ENCODE data around the gene GAGE2A. TPM values are rescaled to one million over a fixed set of nuclear protein-coding genes. Genes with fewer than 3 reads are reported as not detected.
"Not testable (repeated sequence)": the region's sequence is repeated elsewhere in the genome, so short reads cannot be mapped to it uniquely, and the experiment has no call there.

GAGE2A gene
- total RNA-seq, 1 experiment from 2014 or later: not detected

DNA sequence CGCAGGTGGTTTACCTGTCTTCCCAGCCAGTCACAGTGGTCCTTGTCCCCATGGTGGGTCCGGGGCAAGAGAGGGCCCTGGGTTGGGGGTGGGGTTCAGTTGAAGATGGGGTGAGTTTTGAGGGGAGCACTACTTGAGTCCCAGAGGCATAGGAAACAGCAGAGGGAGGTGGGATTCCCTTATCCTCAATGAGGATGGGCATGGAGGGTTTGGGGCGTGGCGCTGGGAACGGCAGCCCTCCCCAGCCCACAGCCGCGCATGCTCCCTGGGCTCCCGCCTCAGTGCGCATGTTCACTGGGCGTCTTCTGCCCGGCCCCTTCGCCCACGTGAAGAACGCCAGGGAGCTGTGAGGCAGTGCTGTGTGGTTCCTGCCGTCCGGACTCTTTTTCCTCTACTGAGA is 19.2 kb upstream of the GAGE2A start, which contains the start of gene GAGE12G:
Gene GAGE12G, plus strand, starts transcription at position 301 of the 400 bp plus-strand sequence. CDS start 1,155 bp downstream, outside the sequence.
- not testable (repeated sequence) for H3K27me3 ChIP-seq (ENCODE audit: insufficient read depth, low read length); H2BK5ac ChIP-seq (ENCODE audit: insufficient read length, low read length); H2BK15ac ChIP-seq (ENCODE audit: low read depth, low read length); H3K79me1 ChIP-seq (ENCODE audit: insufficient read depth, low read depth, low read length, poor library complexity, severe bottlenecking); H3K27ac ChIP-seq (ENCODE audit: insufficient read length, low read depth, low read length); H3K4ac ChIP-seq (ENCODE audit: low read depth, low read length); H4K91ac ChIP-seq (ENCODE audit: insufficient read length, low read depth, low read length); H3K27me3 Mint-ChIP-seq (ENCODE audit: low read depth); H3K4me2 ChIP-seq (ENCODE audit: insufficient read depth, insufficient read length, low read length); H3K56ac ChIP-seq (ENCODE audit: insufficient read length, low read depth, low read length); H3K18ac ChIP-seq (ENCODE audit: insufficient read length, low read depth, low read length); H3K9ac ChIP-seq (ENCODE audit: extremely low read depth, insufficient read length, low read length); H2AFZ ChIP-seq (ENCODE audit: low read length); H3K27ac Mint-ChIP-seq; H3K9me3 Mint-ChIP-seq; H3K4me3 Mint-ChIP-seq; H3K23ac ChIP-seq (ENCODE audit: insufficient read length, low read depth, low read length); H3K9me3 ChIP-seq (ENCODE audit: control insufficient read depth, low read depth, low read length); H3K4me1 Mint-ChIP-seq; H3K23me2 ChIP-seq (ENCODE audit: insufficient read length, low read depth, low read length, poor library complexity, severe bottlenecking); H2BK120ac ChIP-seq (ENCODE audit: low read depth, low read length, poor library complexity, severe bottlenecking); H3K14ac ChIP-seq (ENCODE audit: insufficient read depth, low read length); H2AK5ac ChIP-seq (ENCODE audit: insufficient read length, low read length); H3K4me1 ChIP-seq (ENCODE audit: insufficient read depth, low read length); H3K79me2 ChIP-seq (ENCODE audit: insufficient read depth, low read length); H3T11ph ChIP-seq (ENCODE audit: low read length); H4K20me1 ChIP-seq (ENCODE audit: control insufficient read depth, insufficient read depth, insufficient read length); DNase-seq; H4K8ac ChIP-seq (replicated peaks; ENCODE audit: insufficient read length, low read depth, low read length); H2BK20ac ChIP-seq (ENCODE audit: low read depth, low read length, poor library complexity, severe bottlenecking); H4K5ac ChIP-seq (ENCODE audit: insufficient read length, low read depth, low read length); H2BK12ac ChIP-seq (ENCODE audit: insufficient read length, low read depth, low read length); H3K36me3 Mint-ChIP-seq (ENCODE audit: insufficient read depth in 1 of 3, low read depth in 3 of 3)
- no CpG with 5 or more reads among the region's 16 CpGs for WGBS (ENCODE audit: extremely low coverage, insufficient read length, low lambda C conversion rate)

DNA sequence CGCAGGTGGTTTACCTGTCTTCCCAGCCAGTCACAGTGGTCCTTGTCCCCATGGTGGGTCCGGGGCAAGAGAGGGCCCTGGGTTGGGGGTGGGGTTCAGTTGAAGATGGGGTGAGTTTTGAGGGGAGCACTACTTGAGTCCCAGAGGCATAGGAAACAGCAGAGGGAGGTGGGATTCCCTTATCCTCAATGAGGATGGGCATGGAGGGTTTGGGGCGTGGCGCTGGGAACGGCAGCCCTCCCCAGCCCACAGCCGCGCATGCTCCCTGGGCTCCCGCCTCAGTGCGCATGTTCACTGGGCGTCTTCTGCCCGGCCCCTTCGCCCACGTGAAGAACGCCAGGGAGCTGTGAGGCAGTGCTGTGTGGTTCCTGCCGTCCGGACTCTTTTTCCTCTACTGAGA is 9.6 kb upstream of the GAGE2A start, which contains the start of gene GAGE12H:
Gene GAGE12H, plus strand, starts transcription at position 301 of the 400 bp plus-strand sequence. CDS start 1,155 bp downstream, outside the sequence.
- H2BK120ac ChIP-seq (ENCODE audit: low read depth, low read length, poor library complexity, severe bottlenecking); H4K8ac ChIP-seq (replicated peaks; ENCODE audit: insufficient read length, low read depth, low read length); H2AK5ac ChIP-seq (ENCODE audit: insufficient read length, low read length); H4K5ac ChIP-seq (ENCODE audit: insufficient read length, low read depth, low read length); H2AFZ ChIP-seq (ENCODE audit: low read length); H3K23me2 ChIP-seq (ENCODE audit: insufficient read length, low read depth, low read length, poor library complexity, severe bottlenecking); H2BK5ac ChIP-seq (ENCODE audit: insufficient read length, low read length); H3K27me3 Mint-ChIP-seq (ENCODE audit: low read depth); H4K91ac ChIP-seq (ENCODE audit: insufficient read length, low read depth, low read length); H3K27ac ChIP-seq (ENCODE audit: insufficient read length, low read depth, low read length); DNase-seq; H3K79me1 ChIP-seq (ENCODE audit: insufficient read depth, low read depth, low read length, poor library complexity, severe bottlenecking); H4K20me1 ChIP-seq (ENCODE audit: control insufficient read depth, insufficient read depth, insufficient read length); H3K4me3 Mint-ChIP-seq; H3K4ac ChIP-seq (ENCODE audit: low read depth, low read length); H2BK12ac ChIP-seq (ENCODE audit: insufficient read length, low read depth, low read length); H3K23ac ChIP-seq (ENCODE audit: insufficient read length, low read depth, low read length); H3K4me2 ChIP-seq (ENCODE audit: insufficient read depth, insufficient read length, low read length); H3K9ac ChIP-seq (ENCODE audit: extremely low read depth, insufficient read length, low read length); H3K18ac ChIP-seq (ENCODE audit: insufficient read length, low read depth, low read length); H3K79me2 ChIP-seq (ENCODE audit: insufficient read depth, low read length); H3K4me1 Mint-ChIP-seq; H2BK20ac ChIP-seq (ENCODE audit: low read depth, low read length, poor library complexity, severe bottlenecking); H3K56ac ChIP-seq (ENCODE audit: insufficient read length, low read depth, low read length); H3K27ac Mint-ChIP-seq; H3K9me3 ChIP-seq (ENCODE audit: control insufficient read depth, low read depth, low read length); H3K4me1 ChIP-seq (ENCODE audit: insufficient read depth, low read length); H3K27me3 ChIP-seq (ENCODE audit: insufficient read depth, low read length); H3K14ac ChIP-seq (ENCODE audit: insufficient read depth, low read length); H3T11ph ChIP-seq (ENCODE audit: low read length); H3K9me3 Mint-ChIP-seq; H3K36me3 Mint-ChIP-seq (ENCODE audit: insufficient read depth in 1 of 3, low read depth in 3 of 3); H2BK15ac ChIP-seq (ENCODE audit: low read depth, low read length): not testable (repeated sequence)
- WGBS (ENCODE audit: extremely low coverage, insufficient read length, low lambda C conversion rate): no CpG with 5 or more reads among the region's 16 CpGs
